Measurements from ENCODE around the gene UBE2E3.

UBE2E3 gene

GRCh38 chr2:180952731-180953336 lies 27.6 kb upstream of the UBE2E3 start:
- Histone ChIP-seq H3K4me3 (ENCODE audit: low read depth, low read length) (no peak overlapping the region), H3K4me1 (ENCODE audit: control insufficient read depth, insufficient read depth, low read length) (no peaks in the 10 kb centered on the region), H3K9ac (ENCODE audit: low read length) (no peak overlapping the region), H3K27ac (ENCODE audit: low read depth, low read length) (no peak overlapping the region), H3K9me3 (ENCODE audit: control insufficient read depth, insufficient read depth, low read depth, low read length) (no peaks in the 10 kb centered on the region), H3K36me3 (ENCODE audit: control insufficient read depth, insufficient read depth, low read length) (no peaks in the 10 kb centered on the region), H3K27me3 (ENCODE audit: control insufficient read depth, insufficient read depth, low read length) (no peaks in the 10 kb centered on the region)

- Histone ChIP-seq H3K36me3 (ENCODE audit: control insufficient read depth, insufficient read depth, low read length) (no peaks in the 10 kb centered on the region), H3K9ac (ENCODE audit: low read length) (no peak overlapping the region), H3K4me3 (ENCODE audit: low read depth, low read length) (no peak overlapping the region), H3K4me1 (ENCODE audit: control insufficient read depth, insufficient read depth, low read length) (no peaks in the 10 kb centered on the region), H3K27ac (ENCODE audit: low read depth, low read length) (no peak overlapping the region), H3K9me3 (ENCODE audit: control insufficient read depth, insufficient read depth, low read depth, low read length) (no peaks in the 10 kb centered on the region), H3K27me3 (ENCODE audit: control insufficient read depth, insufficient read depth, low read length) (no peaks in the 10 kb centered on the region)
Observed at GRCh38 chr2:180953550-180953949, 26.9 kb upstream of the UBE2E3 start.

GRCh38 chr2:180955101-180955500 lies 25.3 kb upstream of the UBE2E3 start:
- H3K4me3 ChIP-seq (ENCODE audit: low read depth, low read length) = no peak overlapping the region
- no peak overlapping the region for H3K9ac ChIP-seq (ENCODE audit: low read length)

GRCh38 chr2:180959787-180960186 lies 20.6 kb upstream of the UBE2E3 start:
- Histone ChIP-seq H3K9me3 (ENCODE audit: control insufficient read depth, insufficient read depth, low read depth, low read length) (no peaks in the 10 kb centered on the region), H3K9ac (ENCODE audit: low read length) (no peak overlapping the region), H3K27ac (ENCODE audit: low read depth, low read length) (no peak overlapping the region), H3K36me3 (ENCODE audit: control insufficient read depth, insufficient read depth, low read length) (no peaks in the 10 kb centered on the region), H3K27me3 (ENCODE audit: control insufficient read depth, insufficient read depth, low read length) (no peaks in the 10 kb centered on the region), H3K4me1 (ENCODE audit: control insufficient read depth, insufficient read depth, low read length) (no peaks in the 10 kb centered on the region), H3K4me3 (ENCODE audit: low read depth, low read length) (no peak overlapping the region)

More at GRCh38 chr2:180955101-180955500, 25.3 kb upstream of the UBE2E3 start:
- Histone ChIP-seq H3K4me1 (ENCODE audit: control insufficient read depth, insufficient read depth, low read length) (no peaks in the 10 kb centered on the region), H3K36me3 (ENCODE audit: control insufficient read depth, insufficient read depth, low read length) (no peaks in the 10 kb centered on the region), H3K27me3 (ENCODE audit: control insufficient read depth, insufficient read depth, low read length) (no peaks in the 10 kb centered on the region), H3K9me3 (ENCODE audit: control insufficient read depth, insufficient read depth, low read depth, low read length) (no peaks in the 10 kb centered on the region), H3K27ac (ENCODE audit: low read depth, low read length) (no peak overlapping the region)

GRCh38 chr2:180960982-180961381 lies 19.4 kb upstream of the UBE2E3 start:
- Histone ChIP-seq H3K27ac (ENCODE audit: low read depth, low read length) (no peak overlapping the region), H3K27me3 (ENCODE audit: control insufficient read depth, insufficient read depth, low read length) (no peaks in the 10 kb centered on the region), H3K4me3 (ENCODE audit: low read depth, low read length) (no peak overlapping the region), H3K9ac (ENCODE audit: low read length) (no peak overlapping the region), H3K9me3 (ENCODE audit: control insufficient read depth, insufficient read depth, low read depth, low read length) (no peaks in the 10 kb centered on the region), H3K36me3 (ENCODE audit: control insufficient read depth, insufficient read depth, low read length) (no peaks in the 10 kb centered on the region), H3K4me1 (ENCODE audit: control insufficient read depth, insufficient read depth, low read length) (no peaks in the 10 kb centered on the region)

- H3K9ac ChIP-seq (ENCODE audit: low read length) = no peak overlapping the region
Observed at GRCh38 chr2:180962727-180963314, 17.6 kb upstream of the UBE2E3 start.

GRCh38 chr2:180966378-180966777 lies 14.0 kb upstream of the UBE2E3 start:
- no peak overlapping the region for H3K9ac ChIP-seq (ENCODE audit: low read length)
- H3K4me1 ChIP-seq (ENCODE audit: control insufficient read depth, insufficient read depth, low read length) = no peaks in the 10 kb centered on the region
- H3K27me3 ChIP-seq (ENCODE audit: control insufficient read depth, insufficient read depth, low read length) = no peaks in the 10 kb centered on the region
- H3K4me3 ChIP-seq (ENCODE audit: low read depth, low read length) = no peak overlapping the region
- H3K36me3 ChIP-seq (ENCODE audit: control insufficient read depth, insufficient read depth, low read length) = no peaks in the 10 kb centered on the region
- no peak overlapping the region for H3K27ac ChIP-seq (ENCODE audit: low read depth, low read length)
- H3K9me3 ChIP-seq (ENCODE audit: control insufficient read depth, insufficient read depth, low read depth, low read length) = no peaks in the 10 kb centered on the region

More at GRCh38 chr2:180962727-180963314, 17.6 kb upstream of the UBE2E3 start:
- Histone ChIP-seq H3K4me3 (ENCODE audit: low read depth, low read length) (no peak overlapping the region), H3K36me3 (ENCODE audit: control insufficient read depth, insufficient read depth, low read length) (no peaks in the 10 kb centered on the region), H3K4me1 (ENCODE audit: control insufficient read depth, insufficient read depth, low read length) (no peaks in the 10 kb centered on the region), H3K27me3 (ENCODE audit: control insufficient read depth, insufficient read depth, low read length) (no peaks in the 10 kb centered on the region), H3K9me3 (ENCODE audit: control insufficient read depth, insufficient read depth, low read depth, low read length) (no peaks in the 10 kb centered on the region), H3K27ac (ENCODE audit: low read depth, low read length) (no peak overlapping the region)

GRCh38 chr2:180969124-180969523 lies 11.3 kb upstream of the UBE2E3 start:
- Histone ChIP-seq H3K27me3 (ENCODE audit: control insufficient read depth, insufficient read depth, low read length) (no peaks in the 10 kb centered on the region), H3K4me1 (ENCODE audit: control insufficient read depth, insufficient read depth, low read length) (no peaks in the 10 kb centered on the region)

GRCh38 chr2:180970016-180970415 lies 10.4 kb upstream of the UBE2E3 start:
- Histone ChIP-seq H3K27ac (ENCODE audit: low read depth, low read length) (no peak overlapping the region), H3K36me3 (ENCODE audit: control insufficient read depth, insufficient read depth, low read length) (no peaks in the 10 kb centered on the region)

More at GRCh38 chr2:180969124-180969523, 11.3 kb upstream of the UBE2E3 start:
- Histone ChIP-seq H3K9ac (ENCODE audit: low read length) (no peak overlapping the region), H3K36me3 (ENCODE audit: control insufficient read depth, insufficient read depth, low read length) (no peaks in the 10 kb centered on the region), H3K4me3 (ENCODE audit: low read depth, low read length) (no peak overlapping the region), H3K9me3 (ENCODE audit: control insufficient read depth, insufficient read depth, low read depth, low read length) (no peaks in the 10 kb centered on the region), H3K27ac (ENCODE audit: low read depth, low read length) (no peak overlapping the region)

GRCh38 chr2:180971811-180972210 lies 8.6 kb upstream of the UBE2E3 start:
- Histone ChIP-seq H3K9ac (ENCODE audit: low read length) (no peak overlapping the region), H3K4me3 (ENCODE audit: low read depth, low read length) (no peak overlapping the region), H3K36me3 (ENCODE audit: control insufficient read depth, insufficient read depth, low read length) (no peaks in the 10 kb centered on the region), H3K4me1 (ENCODE audit: control insufficient read depth, insufficient read depth, low read length) (no peaks in the 10 kb centered on the region), H3K9me3 (ENCODE audit: control insufficient read depth, insufficient read depth, low read depth, low read length) (no peaks in the 10 kb centered on the region), H3K27me3 (ENCODE audit: control insufficient read depth, insufficient read depth, low read length) (no peaks in the 10 kb centered on the region), H3K27ac (ENCODE audit: low read depth, low read length) (no peak overlapping the region)

More at GRCh38 chr2:180970016-180970415, 10.4 kb upstream of the UBE2E3 start:
- Histone ChIP-seq H3K4me1 (ENCODE audit: control insufficient read depth, insufficient read depth, low read length) (no peaks in the 10 kb centered on the region), H3K9me3 (ENCODE audit: control insufficient read depth, insufficient read depth, low read depth, low read length) (no peaks in the 10 kb centered on the region), H3K9ac (ENCODE audit: low read length) (no peak overlapping the region), H3K27me3 (ENCODE audit: control insufficient read depth, insufficient read depth, low read length) (no peaks in the 10 kb centered on the region), H3K4me3 (ENCODE audit: low read depth, low read length) (no peak overlapping the region)

- no peaks in the 10 kb centered on the region for H3K27me3 ChIP-seq (ENCODE audit: control insufficient read depth, insufficient read depth, low read length)
- no peaks in the 10 kb centered on the region for H3K36me3 ChIP-seq (ENCODE audit: control insufficient read depth, insufficient read depth, low read length)
- H3K4me1 ChIP-seq (ENCODE audit: control insufficient read depth, insufficient read depth, low read length) = peaks cover 11% of the 10 kb centered on the region; the same call in 1 of the 2 replicates
- no peak overlapping the region for H3K9ac ChIP-seq (ENCODE audit: low read length)
- no peak overlapping the region for H3K4me3 ChIP-seq (ENCODE audit: low read depth, low read length)
- H3K9me3 ChIP-seq (ENCODE audit: control insufficient read depth, insufficient read depth, low read depth, low read length) = no peaks in the 10 kb centered on the region
- H3K27ac ChIP-seq (ENCODE audit: low read depth, low read length) = no peak overlapping the region
Observed at GRCh38 chr2:180975585-180975984, 4.8 kb upstream of the UBE2E3 start.
